Activated gamma-delta T cell (primary cell): ENCODE measurements around the gene FUCA1.

Experiments used
- DNase-seq: peaks from one replicate; lab custom pipeline; 2025; lab: John Stamatoyannopoulos, UW

Gene FUCA1

GRCh38 chr1:23801338-23801748 lies 66.7 kb downstream of the FUCA1 start:
- DNase-seq = no peak

DNA sequence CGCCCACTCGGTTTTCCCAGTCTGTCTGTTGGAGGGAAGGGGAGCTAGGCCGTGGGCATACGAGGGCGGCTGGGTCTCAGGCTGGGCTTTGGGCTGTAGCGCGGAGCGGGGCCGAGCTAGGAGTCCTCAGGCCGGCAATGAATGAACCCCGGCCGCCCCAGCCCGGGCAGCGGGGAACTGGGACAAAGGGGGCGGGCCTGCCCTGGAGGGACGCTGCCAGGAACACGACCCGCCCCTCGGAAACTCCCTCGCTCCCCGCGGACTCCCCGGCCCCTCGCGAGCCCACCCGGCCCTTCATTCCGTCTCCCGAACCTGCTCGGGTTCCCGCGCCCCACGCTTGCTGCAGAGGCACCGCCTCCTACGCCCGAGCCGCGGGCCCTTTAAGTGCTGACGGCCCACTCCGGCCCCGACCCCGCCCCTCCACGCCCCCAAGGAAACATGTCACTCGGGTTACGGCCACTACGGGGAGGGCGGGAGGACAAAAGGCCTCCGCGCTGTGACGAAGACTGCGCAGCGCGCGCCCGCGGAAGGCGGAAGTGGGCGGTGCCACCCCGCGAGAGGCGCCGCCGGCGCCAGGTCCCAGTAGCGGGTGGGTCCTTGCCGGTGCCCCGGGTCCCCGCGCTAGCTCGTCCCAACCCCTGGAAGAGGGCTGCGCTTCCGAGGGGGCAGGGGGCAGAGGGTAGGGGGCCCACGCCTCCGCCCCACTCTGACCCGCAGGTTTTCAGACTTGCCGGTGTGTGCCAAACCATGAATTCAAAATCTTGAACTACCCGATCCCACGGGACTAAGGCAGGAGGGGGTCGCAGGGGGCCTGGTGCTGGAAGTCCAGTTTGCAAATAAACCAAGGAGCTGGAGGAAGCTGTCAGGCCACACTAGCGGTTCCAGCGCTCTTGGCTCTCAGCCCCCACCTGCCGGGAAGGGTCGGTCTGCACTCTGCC lies 67.4 kb downstream of the FUCA1 start, which contains the start of gene GALE:
GALE (minus strand) TSS at position 355 of the 938 bp plus-strand sequence. CDS start 1,747 bp downstream, outside the sequence.
- peak; percentile 92 for DNase-seq

DNA sequence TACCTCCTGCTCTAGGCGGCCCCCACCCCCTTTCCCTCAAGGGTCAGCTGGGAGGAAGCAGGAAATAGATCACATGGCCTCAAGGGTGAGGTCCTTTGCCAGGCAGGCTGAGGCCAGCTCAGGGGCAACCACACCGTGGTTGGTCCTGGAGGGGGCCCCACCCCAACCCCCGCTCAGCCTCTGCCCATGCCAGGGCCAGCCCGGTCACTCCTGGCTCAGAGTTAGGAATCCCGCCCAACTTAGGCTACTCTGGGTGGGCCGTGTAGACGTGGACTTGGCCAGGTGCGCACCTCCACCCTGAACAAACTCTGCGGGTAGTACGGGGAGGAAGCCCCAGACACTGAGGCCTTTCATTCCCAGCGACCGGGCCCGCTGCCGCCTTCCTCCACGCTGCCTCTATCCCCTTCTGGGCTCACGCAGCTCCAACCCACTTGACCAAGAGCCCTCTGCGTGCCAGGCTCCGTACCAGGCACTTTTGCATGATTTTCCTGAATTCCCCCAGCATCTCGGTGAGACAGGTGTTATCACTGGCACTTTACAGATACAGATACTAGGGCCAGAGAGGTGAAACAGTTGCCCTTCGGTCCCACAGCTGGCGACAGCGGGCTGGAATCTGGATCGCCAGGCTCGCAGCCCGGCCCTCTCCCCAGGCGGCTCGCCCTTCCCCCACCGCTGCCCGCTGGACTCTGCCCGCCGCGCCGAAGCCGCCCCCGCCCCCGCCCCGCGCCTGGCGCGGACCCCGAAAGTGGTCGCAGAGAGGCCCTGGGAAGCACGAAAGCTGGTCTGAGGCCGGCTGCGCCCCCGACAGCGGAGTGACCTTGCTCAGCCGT lies 68.3 kb downstream of the FUCA1 start:
- no peak for DNase-seq

- DNase-seq = no peak
These were observed 68.9 kb downstream of the FUCA1 start for GRCh38 chr1:23799255-23799569.

DNA sequence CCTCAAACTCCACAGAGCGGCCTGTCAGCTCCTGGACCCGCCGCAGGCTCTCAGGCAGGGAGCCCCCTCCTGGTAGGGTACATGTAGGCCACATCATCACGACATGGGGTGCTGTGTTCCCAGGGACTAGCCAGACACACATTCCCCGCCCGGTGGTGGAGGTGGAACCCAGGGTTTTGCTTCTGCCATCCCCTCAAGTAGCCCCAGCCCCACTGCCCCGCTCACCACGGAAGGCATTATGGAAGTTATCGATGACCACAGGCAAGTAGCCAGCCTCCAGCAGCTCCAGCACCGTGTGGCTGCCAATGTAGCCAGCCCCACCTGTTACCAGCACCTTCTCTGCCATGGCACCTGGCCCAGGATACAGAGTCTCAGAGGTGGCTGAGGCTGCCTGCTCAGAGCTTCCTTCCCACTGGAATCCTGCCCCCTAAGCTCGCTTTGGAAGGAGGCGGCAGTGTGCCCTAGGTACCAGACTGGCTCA lies 69.4 kb downstream of the FUCA1 start:
- DNase-seq = no peak

GRCh38 chr1:23797478-23798448 lies 70.3 kb downstream of the FUCA1 start:
- no peak for DNase-seq

GRCh38 chr1:23796466-23797271 lies 71.4 kb downstream of the FUCA1 start:
- no peak for DNase-seq

DNA sequence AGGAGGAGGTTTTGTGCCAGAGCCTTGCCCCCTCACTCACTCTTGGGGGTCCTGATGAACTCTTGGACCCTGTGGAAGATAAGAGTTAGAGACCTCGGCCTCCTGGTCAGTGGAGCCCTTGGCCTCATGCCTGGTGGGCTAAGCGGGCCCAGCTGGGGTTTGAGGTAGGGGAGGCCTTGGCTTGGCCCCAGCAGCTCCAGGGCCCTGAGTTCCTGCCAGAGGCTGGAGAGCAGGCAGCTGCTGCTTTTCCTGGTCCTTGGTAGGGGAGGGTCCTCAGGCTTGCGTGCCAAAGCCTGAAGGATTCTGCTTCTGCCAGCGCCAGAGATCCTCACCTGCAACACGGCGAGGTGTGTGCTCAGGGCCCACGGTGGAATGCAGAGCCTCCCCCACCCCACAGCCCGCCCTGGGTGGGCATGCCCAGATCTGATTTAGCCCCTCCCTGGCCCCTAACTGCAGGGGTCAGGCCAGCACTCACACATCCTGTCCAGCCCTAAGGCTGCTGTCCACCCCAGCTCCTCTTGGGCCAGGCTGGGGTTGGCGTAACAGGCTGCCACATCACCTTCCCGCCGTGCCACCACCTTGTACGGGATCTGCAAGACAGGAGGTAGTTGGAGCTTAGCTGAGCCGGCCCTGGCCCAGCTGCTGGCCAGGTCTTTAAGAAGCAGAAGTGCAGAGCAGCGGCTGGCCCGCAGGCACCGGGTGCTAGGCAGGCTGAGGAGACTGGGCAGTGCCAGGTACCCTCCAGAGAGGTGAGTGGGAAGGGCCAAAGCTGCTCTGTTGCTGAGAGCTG lies 72.2 kb downstream of the FUCA1 start:
- DNase-seq = no peak
